Activated CD4-positive, CD25-positive, alpha-beta regulatory T cell treated with anti-CD3 and anti-CD28 coated beads, Interleukin-2, amount 50 U/mL, for 24 hours (primary cell): Measurements from ENCODE around the gene ITCH.

Experiments used
- ATAC-seq, 2 donors: fragments of 150-1000 bp; cut with Tn5 transposase; one replicate each; pipeline ENCODE4 v1.10.0; 2021; ENCODE audit warnings: mild to moderate bottlenecking in 1 of 2, moderate library complexity in 1 of 2

The ITCH gene

GRCh38 chr20:34559311-34560140 lies 196.5 kb downstream of the ITCH start:
- no peak for ATAC-seq

GRCh38 chr20:34560141-34560523 lies 197.1 kb downstream of the ITCH start:
- ATAC-seq: no peak

GRCh38 chr20:34560614-34561013 lies 197.5 kb downstream of the ITCH start:
- ATAC-seq: no peak
